Measurements from ENCODE around the gene LMTK2.

LMTK2 gene

GRCh38 chr7:98086281-98086718 is 20.4 kb upstream of the LMTK2 start:
- H3K4me3 Mint-ChIP-seq: no peak overlapping the region
- H3K27ac Mint-ChIP-seq: no peak overlapping the region
- H3K36me3 Mint-ChIP-seq (ENCODE audit: low read depth): no peaks in the 10 kb centered on the region
- H3K27me3 Mint-ChIP-seq (ENCODE audit: low read depth): no peaks in the 10 kb centered on the region
- no peak for DNase-seq (ENCODE audit: low spot score)
- H3K9me3 Mint-ChIP-seq: no peaks in the 10 kb centered on the region
- H3K4me1 Mint-ChIP-seq (ENCODE audit: low read depth): no peaks in the 10 kb centered on the region

GRCh38 chr7:98088109-98088508 is 18.6 kb upstream of the LMTK2 start:
- DNase-seq (ENCODE audit: low spot score): no peak
- Mint-ChIP-seq H3K27me3 (ENCODE audit: low read depth) (no peaks in the 10 kb centered on the region), H3K4me1 (ENCODE audit: low read depth) (no peaks in the 10 kb centered on the region), H3K36me3 (ENCODE audit: low read depth) (no peaks in the 10 kb centered on the region), H3K4me3 (no peak overlapping the region), H3K27ac (no peak overlapping the region), H3K9me3 (no peaks in the 10 kb centered on the region)

GRCh38 chr7:98090116-98090515 is 16.5 kb upstream of the LMTK2 start:
- H3K4me3 Mint-ChIP-seq: no peak overlapping the region
- no peak for DNase-seq (ENCODE audit: low spot score)
- H3K27me3 Mint-ChIP-seq (ENCODE audit: low read depth): peaks cover 12% of the 10 kb centered on the region
- H3K9me3 Mint-ChIP-seq: no peaks in the 10 kb centered on the region
- H3K4me1 Mint-ChIP-seq (ENCODE audit: low read depth): no peaks in the 10 kb centered on the region
- H3K27ac Mint-ChIP-seq: no peak overlapping the region
- no peaks in the 10 kb centered on the region for H3K36me3 Mint-ChIP-seq (ENCODE audit: low read depth)

GRCh38 chr7:98091061-98091460 is 15.6 kb upstream of the LMTK2 start:
- peaks cover 6% of the 10 kb centered on the region for H3K9me3 Mint-ChIP-seq
- no peaks in the 10 kb centered on the region for H3K4me1 Mint-ChIP-seq (ENCODE audit: low read depth)
- no peak overlapping the region for H3K27ac Mint-ChIP-seq
- DNase-seq (ENCODE audit: low spot score): no peak
- no peak overlapping the region for H3K4me3 Mint-ChIP-seq
- no peaks in the 10 kb centered on the region for H3K36me3 Mint-ChIP-seq (ENCODE audit: low read depth)
- peaks cover 12% of the 10 kb centered on the region for H3K27me3 Mint-ChIP-seq (ENCODE audit: low read depth)

GRCh38 chr7:98091523-98091922 is 15.1 kb upstream of the LMTK2 start:
- no peak for DNase-seq (ENCODE audit: low spot score)
- Mint-ChIP-seq H3K27ac (no peak overlapping the region), H3K4me3 (no peak overlapping the region), H3K36me3 (ENCODE audit: low read depth) (no peaks in the 10 kb centered on the region), H3K4me1 (ENCODE audit: low read depth) (no peaks in the 10 kb centered on the region), H3K27me3 (ENCODE audit: low read depth) (peaks cover 12% of the 10 kb centered on the region), H3K9me3 (peaks cover 9% of the 10 kb centered on the region)

- Mint-ChIP-seq H3K36me3 (ENCODE audit: low read depth) (no peaks in the 10 kb centered on the region), H3K27ac (no peak overlapping the region), H3K4me1 (ENCODE audit: low read depth) (no peaks in the 10 kb centered on the region), H3K9me3 (peaks cover 42% of the 10 kb centered on the region), H3K4me3 (no peak overlapping the region), H3K27me3 (ENCODE audit: low read depth) (peaks cover 12% of the 10 kb centered on the region)
- no peak for DNase-seq (ENCODE audit: low spot score)
These were observed 9.5 kb upstream of the LMTK2 start for GRCh38 chr7:98097042-98097645.

- Mint-ChIP-seq H3K36me3 (ENCODE audit: low read depth) (no peaks in the 10 kb centered on the region), H3K9me3 (peaks cover 45% of the 10 kb centered on the region), H3K4me1 (ENCODE audit: low read depth) (no peaks in the 10 kb centered on the region), H3K27me3 (ENCODE audit: low read depth) (no peaks in the 10 kb centered on the region), H3K4me3 (no peak overlapping the region), H3K27ac (no peak overlapping the region)
- no peak for DNase-seq (ENCODE audit: low spot score)
These were observed 6.6 kb upstream of the LMTK2 start for GRCh38 chr7:98100088-98100487.

- no peak overlapping the region for H3K4me3 Mint-ChIP-seq
- peaks cover 29% of the 10 kb centered on the region for H3K9me3 Mint-ChIP-seq
- H3K27me3 Mint-ChIP-seq (ENCODE audit: low read depth): no peaks in the 10 kb centered on the region
- H3K27ac Mint-ChIP-seq: no peak overlapping the region
- DNase-seq (ENCODE audit: low spot score): no peak
- H3K4me1 Mint-ChIP-seq (ENCODE audit: low read depth): no peaks in the 10 kb centered on the region
- H3K36me3 Mint-ChIP-seq (ENCODE audit: low read depth): no peaks in the 10 kb centered on the region
These were observed 4.5 kb upstream of the LMTK2 start for GRCh38 chr7:98102170-98102569.

GRCh38 chr7:98105942-98106544 is 619 bp upstream of the LMTK2 start:
- Mint-ChIP-seq H3K4me3 (peak overlapping the region; percentile 68), H3K9me3 (peaks cover 6% of the 10 kb centered on the region), H3K36me3 (ENCODE audit: low read depth) (no peaks in the 10 kb centered on the region), H3K27me3 (ENCODE audit: low read depth) (no peaks in the 10 kb centered on the region), H3K27ac (no peak overlapping the region), H3K4me1 (ENCODE audit: low read depth) (peaks cover 16% of the 10 kb centered on the region)
- DNase-seq (ENCODE audit: low spot score): peak; percentile 11

GRCh38 chr7:98107313-98107721 is 655 bp downstream of the LMTK2 start:
- H3K4me3 Mint-ChIP-seq: peak overlapping the region; percentile 95
- no peak for DNase-seq (ENCODE audit: low spot score)
- peaks cover 16% of the 10 kb centered on the region for H3K4me1 Mint-ChIP-seq (ENCODE audit: low read depth)
- no peaks in the 10 kb centered on the region for H3K36me3 Mint-ChIP-seq (ENCODE audit: low read depth)
- peaks cover under 1% of the 10 kb centered on the region for H3K9me3 Mint-ChIP-seq
- peak overlapping the region; percentile 18 for H3K27ac Mint-ChIP-seq
- H3K27me3 Mint-ChIP-seq (ENCODE audit: low read depth): no peaks in the 10 kb centered on the region

- Mint-ChIP-seq H3K9me3 (no peaks in the 10 kb centered on the region), H3K4me3 (no peak overlapping the region), H3K4me1 (ENCODE audit: low read depth) (peaks cover 23% of the 10 kb centered on the region), H3K27me3 (ENCODE audit: low read depth) (no peaks in the 10 kb centered on the region), H3K27ac (no peak overlapping the region), H3K36me3 (ENCODE audit: low read depth) (peaks cover 9% of the 10 kb centered on the region)
- no peak for DNase-seq (ENCODE audit: low spot score)
These were observed 3.8 kb downstream of the LMTK2 start for GRCh38 chr7:98110249-98111022.

- Mint-ChIP-seq H3K36me3 (ENCODE audit: low read depth) (peaks cover 9% of the 10 kb centered on the region), H3K27ac (no peak overlapping the region), H3K27me3 (ENCODE audit: low read depth) (no peaks in the 10 kb centered on the region), H3K9me3 (no peaks in the 10 kb centered on the region), H3K4me1 (ENCODE audit: low read depth) (peaks cover 23% of the 10 kb centered on the region), H3K4me3 (no peak overlapping the region)
- no peak for DNase-seq (ENCODE audit: low spot score)
These were observed 5.4 kb downstream of the LMTK2 start for GRCh38 chr7:98112077-98112476.

- Mint-ChIP-seq H3K27ac (no peak overlapping the region), H3K27me3 (ENCODE audit: low read depth) (no peaks in the 10 kb centered on the region), H3K4me1 (ENCODE audit: low read depth) (peaks cover 8% of the 10 kb centered on the region), H3K9me3 (no peaks in the 10 kb centered on the region), H3K4me3 (no peak overlapping the region), H3K36me3 (ENCODE audit: low read depth) (peaks cover 9% of the 10 kb centered on the region)
- DNase-seq (ENCODE audit: low spot score): no peak
These were observed 9.3 kb downstream of the LMTK2 start for GRCh38 chr7:98115746-98116525.
